ENCODE measurements around the gene LGALS9. TPM values are rescaled to one million over a fixed set of nuclear protein-coding genes. Genes with fewer than 3 reads are reported as not detected.
A peak's percentile ranks its signal among the peaks of the same experiment; 100 is the strongest.

The LGALS9 gene
- total RNA-seq, 2 experiments from 2014 or later = 38.3 to 39.8 TPM

- no peaks in the 10 kb centered on the region for H3K27me3 ChIP-seq (ENCODE audit: control insufficient read depth in 1 of 2, insufficient read depth in 2 of 2, low read length in 2 of 2)
- Mint-ChIP-seq H3K27ac (no peak overlapping the region), H3K4me3 (no peak overlapping the region), H3K4me1 (ENCODE audit: low read depth) (peaks cover 9% of the 10 kb centered on the region), H3K9me3 (no peaks in the 10 kb centered on the region), H3K27me3 (no peaks in the 10 kb centered on the region), H3K36me3 (ENCODE audit: low read depth) (peaks cover 71% of the 10 kb centered on the region)
- intact Hi-C loops (cut with DNase I, micrococcal nuclease) = no loop called here
- H3K9me3 ChIP-seq (ENCODE audit: control insufficient read depth in 1 of 2, insufficient read depth in 1 of 2, low read length in 2 of 2) = no peaks in the 10 kb centered on the region
- ATAC-seq (ENCODE audit: poor library complexity) (no peak), DNase-seq (no peak)
- no peak overlapping the region for H3K4me3 ChIP-seq (ENCODE audit: low read length)
- H3K4me1 ChIP-seq (ENCODE audit: insufficient read depth, low read length) = peaks cover 5% of the 10 kb centered on the region
- H3K27ac ChIP-seq (ENCODE audit: low read depth in 1 of 2, low read length in 2 of 2) = no peak overlapping the region
- no peak for TF ChIP-seq CTCF (IDR thresholded peaks at IDR 0.05)
- POLR2A ChIA-PET = no interaction called here
- H3K36me3 ChIP-seq (ENCODE audit: insufficient read depth, low read length) = peaks cover 29% of the 10 kb centered on the region
- CTCF ChIA-PET = interaction anchor here (1.4 kb wide), 1 partner anchor 13 kb away, joined by 3 read pairs; no protein-coding TSS in a partner anchor
Measured at GRCh38 chr17:27612160-27612770, 18.7 kb upstream of the LGALS9 start.

- no peak overlapping the region for H3K27ac ChIP-seq (ENCODE audit: low read depth in 1 of 2, low read length in 2 of 2)
- peaks cover 5% of the 10 kb centered on the region for H3K4me1 ChIP-seq (ENCODE audit: insufficient read depth, low read length)
- no peak overlapping the region for H3K27ac Mint-ChIP-seq
- H3K27me3 Mint-ChIP-seq = no peaks in the 10 kb centered on the region
- peaks cover 9% of the 10 kb centered on the region for H3K4me1 Mint-ChIP-seq (ENCODE audit: low read depth)
- H3K36me3 ChIP-seq (ENCODE audit: insufficient read depth, low read length) = peaks cover 30% of the 10 kb centered on the region
- H3K4me3 Mint-ChIP-seq = no peak overlapping the region
- DNase-seq (no peak), ATAC-seq (ENCODE audit: poor library complexity) (no peak)
- H3K4me3 ChIP-seq (ENCODE audit: low read length) = no peak overlapping the region
- ChIA-PET CTCF (interaction anchor here (1.4 kb wide), 1 partner anchor 14 kb away, joined by 3 read pairs; no protein-coding TSS in a partner anchor), POLR2A (no interaction called here)
- H3K27me3 ChIP-seq (ENCODE audit: control insufficient read depth in 1 of 2, insufficient read depth in 2 of 2, low read length in 2 of 2) = no peaks in the 10 kb centered on the region
- H3K9me3 Mint-ChIP-seq = no peaks in the 10 kb centered on the region
- H3K36me3 Mint-ChIP-seq (ENCODE audit: low read depth) = peaks cover 76% of the 10 kb centered on the region
- TF ChIP-seq CTCF (IDR thresholded peaks at IDR 0.05) = no peak
- H3K9me3 ChIP-seq (ENCODE audit: control insufficient read depth in 1 of 2, insufficient read depth in 1 of 2, low read length in 2 of 2) = no peaks in the 10 kb centered on the region
- intact Hi-C loops (cut with DNase I, micrococcal nuclease) = no loop called here
Measured at GRCh38 chr17:27613433-27613832, 17.6 kb upstream of the LGALS9 start.

GRCh38 chr17:27615121-27615520, 15.9 kb upstream of the LGALS9 start:
- Mint-ChIP-seq H3K27ac (peak overlapping the region; percentile 11), H3K36me3 (ENCODE audit: low read depth) (peaks cover 72% of the 10 kb centered on the region)
- no peak for ATAC-seq (ENCODE audit: poor library complexity)

More at GRCh38 chr17:27615121-27615520, 15.9 kb upstream of the LGALS9 start:
- ChIA-PET CTCF (no interaction called here), POLR2A (interaction anchor here (0.5 kb wide), 1 partner anchor 228 kb away, joined by 4 read pairs; no protein-coding TSS in a partner anchor)
- Histone ChIP-seq H3K36me3 (ENCODE audit: insufficient read depth, low read length) (peaks cover 35% of the 10 kb centered on the region), H3K4me3 (ENCODE audit: low read length) (no peak overlapping the region), H3K27ac (ENCODE audit: low read depth in 1 of 2, low read length in 2 of 2) (no peak overlapping the region), H3K4me1 (ENCODE audit: insufficient read depth, low read length) (peaks cover 5% of the 10 kb centered on the region), H3K9me3 (ENCODE audit: control insufficient read depth in 1 of 2, insufficient read depth in 1 of 2, low read length in 2 of 2) (no peaks in the 10 kb centered on the region), H3K27me3 (ENCODE audit: control insufficient read depth in 1 of 2, insufficient read depth in 2 of 2, low read length in 2 of 2) (no peaks in the 10 kb centered on the region)
- Mint-ChIP-seq H3K4me1 (ENCODE audit: low read depth) (peaks cover 9% of the 10 kb centered on the region), H3K4me3 (no peak overlapping the region), H3K27me3 (no peaks in the 10 kb centered on the region), H3K9me3 (no peaks in the 10 kb centered on the region)
- intact Hi-C loops (cut with DNase I, micrococcal nuclease) = no loop called here
- no peak for DNase-seq
- no peak for TF ChIP-seq CTCF (IDR thresholded peaks at IDR 0.05)

All from CD4-positive, alpha-beta T cell (primary cell).